OCI-LY1 (cell line): ENCODE results near the gene PPFIA4.

Source experiments
- CTCF ChIP-seq: fragments of 200-600 bp; sonication (generic), shearing (Covaris generic); IDR thresholded peaks from 2 replicates; pipeline ENCODE4 v1.5.1; 2017; ENCODE audit warnings: mild to moderate bottlenecking, antibody characterized with exemption, low read length, moderate library complexity, mixed read lengths
- EZH2 ChIP-seq: fragments of 200-600 bp; sonication (generic), shearing (Covaris generic); IDR thresholded peaks from 2 replicates; pipeline ENCODE4 v1.8.0; 2017; ENCODE audit warnings: borderline replicate concordance, mixed run types, mild to moderate bottlenecking, antibody characterized with exemption, low read length, moderate library complexity, mixed read lengths

- TF ChIP-seq CTCF (no peak), EZH2 (no peak)
Observed at GRCh38 chr1:203082571-203083462, 56.5 kb downstream of the PPFIA4 start.
